AG08396 (cell line): ENCODE results near the gene ANGPTL1.
"Not testable (repeated sequence)": the region's sequence is repeated elsewhere in the genome, so short reads cannot be mapped to it uniquely, and the experiment has no call there.

Source experiments
- DNase-seq: peaks from one replicate; pipeline ENCODE4 v3.0.0; 2012; ENCODE audit warnings: low spot score, mixed read lengths

The ANGPTL1 gene

GRCh38 chr1:178864326-178864725, 6.6 kb downstream of the ANGPTL1 start:
- DNase-seq: no peak

- no peak for DNase-seq
Observed at GRCh38 chr1:178862864-178863263, 8.0 kb downstream of the ANGPTL1 start.

- DNase-seq: no peak
Observed at GRCh38 chr1:178862416-178862815, 8.5 kb downstream of the ANGPTL1 start.

- DNase-seq: no peak
Observed at GRCh38 chr1:178857126-178857525, 13.8 kb downstream of the ANGPTL1 start.

- no peak for DNase-seq
Observed at GRCh38 chr1:178849918-178850317, 21.0 kb downstream of the ANGPTL1 start.

GRCh38 chr1:178847919-178848318, 23.0 kb downstream of the ANGPTL1 start:
- DNase-seq: not testable (repeated sequence)

- peak; percentile 10 for DNase-seq
Observed at GRCh38 chr1:178847396-178847849, 23.5 kb downstream of the ANGPTL1 start.

GRCh38 chr1:178846306-178846705, 24.6 kb downstream of the ANGPTL1 start:
- no peak for DNase-seq

GRCh38 chr1:178844436-178844835, 26.4 kb downstream of the ANGPTL1 start:
- DNase-seq: no peak

GRCh38 chr1:178825167-178825566, 45.7 kb downstream of the ANGPTL1 start:
- no peak for DNase-seq

GRCh38 chr1:178821134-178821866, 49.6 kb downstream of the ANGPTL1 start:
- no peak for DNase-seq

GRCh38 chr1:178819123-178819522, 51.8 kb downstream of the ANGPTL1 start:
- DNase-seq: no peak

- peak; percentile 21 for DNase-seq
Observed at GRCh38 chr1:178818416-178818815, 52.5 kb downstream of the ANGPTL1 start.

GRCh38 chr1:178810585-178810984, 60.3 kb downstream of the ANGPTL1 start:
- DNase-seq: no peak

- DNase-seq: no peak
Observed at GRCh38 chr1:178808529-178808928, 62.3 kb downstream of the ANGPTL1 start.

GRCh38 chr1:178806665-178807300, 64.1 kb downstream of the ANGPTL1 start:
- DNase-seq: no peak

GRCh38 chr1:178802873-178803272, 68.0 kb downstream of the ANGPTL1 start:
- DNase-seq: no peak
